GM18507 (cell line): ENCODE measurements around the gene ZNF407.
"Not testable (repeated sequence)": the region's sequence is repeated elsewhere in the genome, so short reads cannot be mapped to it uniquely, and the experiment has no call there.

Experiments used
- DNase-seq: peaks from one replicate; pipeline ENCODE4 v3.0.0; 2011; ENCODE audit warnings: low read depth; ENCODE audit not compliant: insufficient read length; ENCODE audit errors: extremely low spot score
- FAIRE-seq: peaks from 2 replicates; lab custom pipeline; 2011; peaks lifted over from hg19 to GRCh38; lab: Jason Lieb, UNC

The ZNF407 gene

GRCh38 chr18:75087119-75088020 lies 489.7 kb downstream of the ZNF407 start:
- no peak for FAIRE-seq
- DNase-seq: no peak

- FAIRE-seq (no peak), DNase-seq (no peak)
Observed at GRCh38 chr18:75088021-75088506, 490.4 kb downstream of the ZNF407 start.

GRCh38 chr18:75088622-75089211 lies 491.0 kb downstream of the ZNF407 start:
- DNase-seq: no peak
- no peak for FAIRE-seq

GRCh38 chr18:75089748-75090327 lies 492.2 kb downstream of the ZNF407 start:
- DNase-seq (no peak), FAIRE-seq (no peak)

DNA sequence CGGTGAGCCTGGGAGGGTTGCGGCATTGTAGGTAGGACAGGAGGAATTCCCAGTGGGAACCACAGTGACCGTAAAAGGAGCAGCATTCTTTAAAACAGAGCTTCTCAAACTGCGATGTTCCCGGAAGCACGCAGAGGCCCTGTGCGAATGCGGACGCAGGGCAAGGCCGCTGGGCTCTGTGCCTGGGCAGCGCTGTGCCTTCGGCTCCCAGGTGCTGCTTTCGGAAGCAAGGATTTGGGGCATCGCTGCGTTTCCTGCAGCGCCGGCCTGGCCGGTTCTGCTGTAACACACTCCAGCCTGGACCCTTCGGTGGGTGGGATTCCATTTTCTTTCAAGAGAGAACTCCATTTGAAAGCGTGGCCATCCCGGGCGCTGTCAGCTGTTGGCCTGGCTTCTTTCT lies 492.7 kb downstream of the ZNF407 start:
- no peak for FAIRE-seq
- no peak for DNase-seq

GRCh38 chr18:75097491-75098225 lies 500.0 kb downstream of the ZNF407 start:
- FAIRE-seq: no peak
- DNase-seq: no peak

DNA sequence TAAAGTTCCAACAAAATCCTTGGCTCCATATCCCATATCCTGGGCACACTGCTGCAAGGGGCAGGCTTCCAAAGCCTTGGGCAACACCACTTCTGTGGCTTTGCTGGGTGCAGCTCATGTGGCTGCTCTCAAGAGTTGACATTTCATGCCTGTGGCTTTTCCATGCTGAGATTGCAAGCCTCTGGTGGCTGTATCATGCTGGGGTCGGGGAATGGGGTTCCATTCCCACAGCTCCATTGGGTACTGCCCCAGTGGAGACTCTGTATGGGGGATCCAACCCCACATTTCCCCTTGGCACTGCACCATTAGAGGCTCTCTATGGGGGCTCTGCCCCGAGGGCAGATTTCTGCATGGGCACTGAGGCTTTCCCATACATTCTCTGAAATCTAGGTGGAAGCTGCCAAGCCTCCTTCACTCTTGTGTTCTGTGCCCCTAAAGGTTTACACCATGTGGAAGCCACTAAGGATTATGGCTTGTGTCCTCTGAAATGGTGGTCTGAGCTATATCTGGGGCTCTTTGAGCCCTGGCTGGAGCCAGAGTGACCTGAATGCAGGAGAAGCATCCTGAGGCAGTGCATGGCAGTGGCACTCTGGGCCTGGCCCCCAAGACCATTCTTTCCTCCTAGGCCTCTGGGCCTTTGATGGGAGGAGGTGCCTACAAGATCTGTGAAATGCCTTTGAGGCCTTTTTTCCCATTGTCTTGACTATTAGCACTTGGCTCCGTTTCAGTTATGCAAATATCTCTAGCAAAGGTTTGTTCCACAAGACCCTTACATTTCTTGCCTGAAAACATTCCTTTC lies 503.4 kb downstream of the ZNF407 start:
- FAIRE-seq (no peak), DNase-seq (no peak)

DNA sequence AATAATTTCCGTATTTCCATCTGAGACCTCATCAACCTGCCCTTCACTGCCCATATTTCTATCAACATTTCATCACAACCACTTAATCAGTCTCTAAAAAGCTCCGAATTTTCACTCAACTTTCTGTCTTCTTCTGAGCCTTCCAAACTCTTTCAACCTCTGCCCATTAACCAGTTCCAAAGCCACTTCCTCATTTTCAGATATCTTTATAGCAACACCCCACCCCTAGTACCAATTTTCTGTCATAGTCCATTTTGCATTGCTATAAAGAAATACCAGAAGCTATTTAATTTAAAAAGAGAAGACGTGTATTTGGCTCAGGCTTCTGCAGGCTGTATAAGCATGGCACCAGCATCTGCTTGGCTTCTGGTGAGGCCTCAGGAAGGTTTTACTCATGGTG lies 504.2 kb downstream of the ZNF407 start:
- FAIRE-seq (no peak), DNase-seq (no peak)

DNA sequence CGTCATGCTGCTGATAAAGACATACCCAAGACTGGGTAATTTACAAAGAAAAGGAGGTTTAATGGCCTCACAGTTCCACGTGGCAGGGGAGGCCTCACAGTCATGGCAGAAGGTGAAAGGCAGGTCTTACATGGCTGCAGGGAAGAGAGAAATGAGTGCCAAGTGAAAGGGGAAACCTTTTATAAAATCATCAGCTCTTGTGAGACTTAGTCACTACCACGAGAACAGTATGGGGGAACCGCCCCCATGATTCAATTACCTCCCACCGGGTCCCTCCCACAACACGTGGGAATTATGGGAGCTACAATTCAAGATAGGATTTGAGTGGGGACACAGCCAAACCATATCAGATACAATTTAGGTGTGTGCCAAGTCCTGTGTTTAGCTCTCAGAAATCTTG lies 506.4 kb downstream of the ZNF407 start:
- not testable (repeated sequence) for DNase-seq, FAIRE-seq

- DNase-seq: no peak
Observed at GRCh38 chr18:75104483-75104882, 506.8 kb downstream of the ZNF407 start.

GRCh38 chr18:75105551-75106254 lies 508.0 kb downstream of the ZNF407 start:
- FAIRE-seq: no peak

More at GRCh38 chr18:75104483-75104882, 506.8 kb downstream of the ZNF407 start:
- no peak for FAIRE-seq

DNA sequence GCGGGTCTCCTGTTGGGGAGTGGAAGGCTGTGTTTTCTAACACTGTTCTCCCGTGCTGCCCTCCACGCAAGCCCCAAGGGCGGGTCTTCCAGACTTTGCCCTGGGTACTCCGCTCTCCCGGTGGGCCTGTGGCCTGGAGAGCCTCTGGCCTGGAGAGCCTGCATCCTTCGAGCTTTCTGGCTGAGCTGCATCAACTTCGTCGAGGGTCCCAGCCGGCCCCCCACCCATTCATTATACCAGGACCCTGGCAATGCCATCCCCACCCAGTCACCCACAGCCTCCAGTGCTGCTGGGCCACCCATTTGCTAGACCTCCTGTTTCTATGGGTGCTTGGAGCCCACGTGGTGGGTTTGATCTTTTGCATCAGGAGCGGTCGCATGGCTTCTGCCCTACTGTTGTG lies 509.1 kb downstream of the ZNF407 start:
- DNase-seq (no peak), FAIRE-seq (no peak)

More at GRCh38 chr18:75105551-75106254, 508.0 kb downstream of the ZNF407 start:
- DNase-seq: no peak

GRCh38 chr18:75107196-75107930 lies 509.7 kb downstream of the ZNF407 start:
- FAIRE-seq (no peak), DNase-seq (no peak)

- FAIRE-seq (no peak), DNase-seq (no peak)
Observed at GRCh38 chr18:75107931-75108276, 510.2 kb downstream of the ZNF407 start.

DNA sequence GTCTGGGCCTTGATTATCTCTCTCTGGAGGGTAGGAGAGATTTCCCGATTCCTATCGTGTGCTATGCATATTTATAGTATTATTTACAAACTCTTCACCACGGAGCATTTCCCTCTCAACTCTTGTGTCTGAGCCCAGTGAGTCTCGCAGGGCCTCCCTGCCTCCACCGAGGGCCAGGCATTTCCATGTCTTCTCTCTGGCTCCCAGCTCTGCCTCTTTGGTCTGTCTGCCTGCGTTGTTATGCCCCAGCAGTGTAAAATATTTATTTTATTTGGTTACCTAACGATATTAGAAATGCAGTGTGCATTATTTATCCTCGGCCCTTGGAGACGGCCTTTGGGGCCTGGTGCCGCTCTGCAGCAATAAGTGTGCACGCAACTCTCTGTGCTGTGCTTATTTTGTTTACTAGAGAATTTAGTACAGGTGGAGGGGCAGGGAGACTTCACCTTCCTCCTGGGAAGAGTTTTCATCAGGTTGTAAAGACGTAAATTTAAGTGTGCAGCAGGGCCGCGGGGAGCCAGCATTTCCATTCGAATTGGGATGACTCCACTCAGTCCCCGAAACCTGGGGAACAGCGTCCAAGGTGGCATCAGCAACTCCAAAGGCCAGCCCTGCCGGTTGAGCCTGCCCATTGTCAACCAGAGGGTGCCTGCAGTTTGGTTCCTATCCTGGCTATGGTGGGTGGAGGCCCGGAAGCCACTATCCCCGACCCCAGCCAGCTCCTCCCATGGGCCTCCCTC lies 511.1 kb downstream of the ZNF407 start:
- DNase-seq: no peak

DNA sequence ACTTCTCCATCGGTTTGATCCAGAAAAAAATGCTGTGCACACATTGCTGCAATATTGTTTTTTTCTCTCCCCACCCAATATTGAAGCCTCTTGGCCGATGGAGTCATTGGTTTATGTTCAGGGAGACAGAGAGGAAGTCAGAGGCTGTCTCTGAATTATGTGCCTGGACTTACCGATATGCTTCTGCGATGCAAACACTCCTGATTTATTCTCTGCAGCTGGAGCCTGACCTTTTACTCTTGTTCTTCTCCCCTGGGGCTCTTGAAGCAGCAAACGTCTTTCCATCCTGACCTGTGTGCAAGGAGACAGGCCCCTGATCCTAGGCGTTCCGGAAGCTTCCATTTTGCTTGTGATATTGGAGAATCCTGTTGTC lies 511.6 kb downstream of the ZNF407 start:
- DNase-seq: no peak
- no peak for FAIRE-seq

More for the DNA sequence above, 511.1 kb downstream of the ZNF407 start:
- FAIRE-seq: no peak

DNA sequence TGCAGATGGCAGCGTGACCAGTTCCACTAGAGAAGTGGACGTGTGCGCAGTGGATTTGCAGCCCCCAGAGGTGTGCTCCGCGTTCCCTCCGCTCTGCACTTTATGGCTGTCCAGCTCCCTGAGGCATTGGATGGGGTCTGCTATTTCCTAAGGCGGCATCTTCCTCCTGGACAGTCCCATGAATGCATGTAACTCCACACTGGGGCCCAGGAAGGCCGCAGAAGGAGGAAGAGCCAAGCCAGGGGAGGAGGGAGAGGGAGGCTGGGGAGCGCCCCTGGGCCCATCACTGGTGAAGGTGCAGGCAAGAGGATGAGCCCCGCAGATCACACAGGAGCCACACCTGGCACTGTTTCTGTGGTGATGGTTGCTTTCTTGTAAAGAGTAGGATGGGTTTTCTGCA lies 512.1 kb downstream of the ZNF407 start:
- no peak for FAIRE-seq
- DNase-seq: no peak
